ENCODE results near the gene CAPZB.
A peak's percentile ranks its signal among the peaks of the same experiment; 100 is the strongest.

Gene CAPZB

GRCh38 chr1:19324665-19324990 is 160.7 kb downstream of the CAPZB start:
- DNase-seq, result no peak

- DNase-seq, result no peak
Measured at GRCh38 chr1:19323987-19324664, 161.2 kb downstream of the CAPZB start.

GRCh38 chr1:19322481-19322880 is 162.9 kb downstream of the CAPZB start:
- DNase-seq, result no peak

- no peak for DNase-seq
Measured at GRCh38 chr1:19321071-19321470, 164.3 kb downstream of the CAPZB start.

- no peak for DNase-seq
Measured at GRCh38 chr1:19319196-19319595, 166.1 kb downstream of the CAPZB start.

- DNase-seq, result no peak
Measured at GRCh38 chr1:19317126-19317910, 168.0 kb downstream of the CAPZB start.

GRCh38 chr1:19315378-19316198 is 169.8 kb downstream of the CAPZB start:
- no peak for DNase-seq

- DNase-seq, result no peak
Measured at GRCh38 chr1:19313961-19314882, 171.1 kb downstream of the CAPZB start.

- no peak for DNase-seq
Measured at GRCh38 chr1:19313636-19313959, 171.7 kb downstream of the CAPZB start.

GRCh38 chr1:19312782-19313635 is 172.3 kb downstream of the CAPZB start:
- DNase-seq, result no peak

GRCh38 chr1:19311931-19312781 is 173.2 kb downstream of the CAPZB start, which contains the start of the genes AKR7A2 and SLC66A1:
Gene AKR7A2, minus strand, starts transcription at chr1:19312144. Its CDS starts 20 bp downstream, at chr1:19312124.
Gene SLC66A1, plus strand, starts transcription at chr1:19312326. Its CDS starts 5,352 bp downstream, at chr1:19317678.
- DNase-seq, result peak; percentile 88 to 90

- no peak for DNase-seq
Measured at GRCh38 chr1:19311503-19311930, 173.8 kb downstream of the CAPZB start.

GRCh38 chr1:19310720-19311502 is 174.4 kb downstream of the CAPZB start:
- DNase-seq, result no peak

- DNase-seq, result no peak
Measured at GRCh38 chr1:19310061-19310460, 175.3 kb downstream of the CAPZB start.

- no peak for DNase-seq
Measured at GRCh38 chr1:19309123-19309813, 176.1 kb downstream of the CAPZB start.

- DNase-seq, result no peak
Measured at GRCh38 chr1:19308509-19308907, 176.8 kb downstream of the CAPZB start.

- no peak for DNase-seq
Measured at GRCh38 chr1:19307794-19308508, 177.4 kb downstream of the CAPZB start.

- no peak for DNase-seq
Measured at GRCh38 chr1:19306941-19307340, 178.4 kb downstream of the CAPZB start.
